ENCODE results near the gene ZNF408.
"Not testable (repeated sequence)": the region's sequence is repeated elsewhere in the genome, so short reads cannot be mapped to it uniquely, and the experiment has no call there.

The ZNF408 gene

DNA sequence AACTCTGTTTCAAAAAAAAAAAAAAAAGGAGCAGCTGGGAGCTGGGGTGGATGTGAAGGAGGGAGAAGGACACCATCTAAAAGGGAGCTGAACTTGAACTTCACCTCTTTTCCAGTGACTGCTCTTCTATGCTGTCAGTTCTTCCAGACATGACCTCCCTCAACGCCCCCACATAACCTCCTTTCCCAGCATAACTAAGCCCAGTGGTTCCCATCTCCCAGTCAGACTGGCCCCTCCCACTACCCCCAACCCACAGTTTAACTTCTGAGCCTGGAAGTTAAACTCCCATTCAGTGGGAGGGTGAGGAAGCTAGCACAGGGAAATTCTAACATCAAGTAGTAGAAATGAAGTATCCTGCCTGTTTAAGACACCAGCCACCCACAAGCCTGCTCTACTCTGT, 2.2 kb upstream of the ZNF408 start:
- no peak for DNase-seq

DNA sequence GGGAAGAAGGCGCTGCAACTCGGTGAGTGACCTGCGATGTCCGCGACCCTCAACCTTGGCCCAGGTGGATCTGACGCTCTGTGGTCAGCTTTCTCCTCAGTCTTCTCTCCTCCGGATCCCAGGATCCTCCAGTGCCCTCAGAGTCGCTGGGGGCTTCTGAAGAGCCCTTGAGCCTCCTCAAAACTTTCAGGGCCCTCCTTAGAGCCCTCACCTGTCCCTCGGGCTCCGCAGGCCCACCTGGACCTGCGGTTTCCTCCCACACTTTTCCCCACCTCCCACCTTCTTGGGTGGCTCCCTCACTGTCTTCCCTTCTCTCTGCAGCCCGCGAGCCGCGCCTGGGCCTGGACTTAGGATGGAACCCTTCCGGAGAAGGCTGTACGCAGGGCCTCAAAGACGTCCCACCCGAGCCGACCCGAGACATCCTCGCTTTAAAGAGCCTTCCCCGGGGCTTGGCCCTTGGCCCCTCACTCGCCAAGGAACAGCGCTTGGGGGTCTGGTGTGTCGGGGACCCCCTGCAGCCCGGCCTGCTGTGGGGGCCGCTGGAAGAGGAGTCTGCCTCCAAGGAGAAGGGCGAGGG, 335 bp downstream of the ZNF408 start:
- no peak for DNase-seq

DNA sequence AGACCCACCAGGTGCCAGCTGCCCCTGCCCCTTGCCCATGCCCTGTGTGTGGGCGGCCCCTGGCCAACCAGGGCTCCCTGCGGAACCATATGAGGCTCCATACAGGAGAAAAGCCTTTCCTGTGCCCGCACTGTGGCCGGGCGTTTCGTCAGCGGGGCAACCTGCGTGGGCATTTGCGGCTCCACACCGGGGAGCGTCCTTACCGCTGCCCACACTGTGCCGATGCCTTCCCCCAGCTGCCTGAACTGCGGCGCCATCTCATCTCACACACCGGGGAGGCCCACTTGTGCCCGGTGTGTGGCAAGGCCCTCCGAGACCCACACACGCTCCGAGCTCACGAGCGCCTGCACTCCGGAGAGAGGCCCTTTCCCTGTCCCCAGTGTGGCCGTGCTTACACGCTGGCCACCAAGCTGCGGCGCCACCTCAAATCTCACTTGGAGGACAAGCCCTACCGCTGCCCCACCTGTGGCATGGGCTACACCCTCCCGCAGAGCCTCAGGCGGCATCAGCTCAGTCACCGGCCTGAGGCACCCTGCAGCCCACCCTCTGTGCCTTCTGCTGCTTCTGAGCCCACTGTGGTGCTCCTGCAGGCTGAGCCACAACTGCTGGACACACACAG, 4.3 kb downstream of the ZNF408 start:
- no peak for DNase-seq

DNA sequence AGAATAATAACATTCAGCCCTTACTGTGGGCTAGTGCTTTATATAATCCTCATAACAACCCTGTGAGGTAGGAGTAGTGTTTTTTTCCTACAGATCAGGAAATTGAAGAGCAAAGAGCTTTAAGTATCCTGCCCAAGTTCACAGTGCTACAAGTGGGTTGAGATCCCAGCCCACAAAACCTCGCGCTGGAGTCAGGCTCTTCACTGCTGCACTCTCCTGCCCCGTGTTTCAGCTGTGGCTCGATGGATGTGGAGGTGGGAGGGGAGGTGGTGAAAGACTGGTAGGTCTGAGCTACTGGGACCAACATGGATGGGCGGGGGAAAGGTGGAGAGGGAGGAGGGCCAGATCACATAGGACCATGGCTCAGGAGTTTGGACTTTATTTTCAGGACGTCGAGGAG, 6.1 kb downstream of the ZNF408 start:
- no peak for DNase-seq

DNA sequence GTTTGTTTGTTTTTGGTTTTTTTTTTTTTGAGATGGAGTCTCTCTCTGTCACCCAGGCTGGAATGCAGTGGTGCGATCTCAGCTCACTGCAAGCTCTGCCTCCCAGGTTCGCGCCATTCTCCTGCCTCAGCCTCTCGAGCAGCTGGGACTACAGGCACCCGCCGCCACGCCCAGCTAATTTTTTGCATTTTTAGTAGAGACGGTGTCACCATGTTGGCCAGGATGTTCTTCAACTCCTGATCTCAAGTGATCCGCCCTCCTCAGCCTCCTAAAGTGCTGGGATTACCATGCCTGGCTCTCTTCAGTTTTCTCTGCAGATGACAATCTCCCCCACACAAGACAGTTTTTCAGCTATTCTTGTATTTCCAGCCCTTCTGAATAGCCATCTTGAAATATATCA, 8.5 kb downstream of the ZNF408 start:
- not testable (repeated sequence) for DNase-seq

DNA sequence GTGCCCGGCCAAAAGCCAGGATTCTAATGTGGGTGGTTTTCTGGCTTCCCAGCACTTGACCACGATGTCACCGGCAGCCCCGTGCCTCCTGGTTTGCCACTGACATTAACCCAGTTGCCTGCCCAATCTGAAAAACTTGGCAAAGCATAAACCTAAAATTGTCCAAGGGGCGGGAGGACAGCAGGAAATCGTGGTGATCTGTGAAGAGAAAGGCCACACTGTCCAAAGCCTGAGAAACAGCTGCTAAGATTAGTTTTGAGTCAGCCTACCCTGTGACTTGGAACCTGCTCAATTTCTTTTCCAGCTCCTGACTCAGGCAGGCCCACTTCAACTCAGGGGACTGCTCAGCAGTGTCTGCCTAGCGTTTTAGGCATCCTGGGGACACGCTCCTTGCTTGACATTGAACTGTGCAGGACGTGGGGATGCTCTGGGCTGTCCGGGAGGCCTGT, 10.0 kb downstream of the ZNF408 start:
- no peak for DNase-seq

DNA sequence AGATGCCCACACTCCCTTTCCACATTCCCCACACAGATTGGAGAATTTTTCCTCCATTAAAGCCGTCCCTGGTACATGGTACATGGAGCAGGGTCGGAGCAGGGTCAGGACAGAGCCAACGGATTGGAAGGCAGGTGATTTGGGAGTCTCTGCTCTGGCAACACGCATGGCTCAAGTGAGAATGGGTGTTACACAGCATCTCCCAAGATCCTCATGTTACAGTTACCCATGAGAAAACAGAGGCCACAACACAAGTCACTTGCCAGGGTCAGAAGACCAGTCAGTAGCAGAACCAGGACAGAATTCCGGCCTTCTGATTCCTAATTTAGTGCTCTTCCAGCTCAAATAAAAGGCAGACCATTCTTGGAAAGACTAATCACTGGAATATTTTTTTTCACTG, 10.5 kb downstream of the ZNF408 start:
- DNase-seq, result no peak

DNA sequence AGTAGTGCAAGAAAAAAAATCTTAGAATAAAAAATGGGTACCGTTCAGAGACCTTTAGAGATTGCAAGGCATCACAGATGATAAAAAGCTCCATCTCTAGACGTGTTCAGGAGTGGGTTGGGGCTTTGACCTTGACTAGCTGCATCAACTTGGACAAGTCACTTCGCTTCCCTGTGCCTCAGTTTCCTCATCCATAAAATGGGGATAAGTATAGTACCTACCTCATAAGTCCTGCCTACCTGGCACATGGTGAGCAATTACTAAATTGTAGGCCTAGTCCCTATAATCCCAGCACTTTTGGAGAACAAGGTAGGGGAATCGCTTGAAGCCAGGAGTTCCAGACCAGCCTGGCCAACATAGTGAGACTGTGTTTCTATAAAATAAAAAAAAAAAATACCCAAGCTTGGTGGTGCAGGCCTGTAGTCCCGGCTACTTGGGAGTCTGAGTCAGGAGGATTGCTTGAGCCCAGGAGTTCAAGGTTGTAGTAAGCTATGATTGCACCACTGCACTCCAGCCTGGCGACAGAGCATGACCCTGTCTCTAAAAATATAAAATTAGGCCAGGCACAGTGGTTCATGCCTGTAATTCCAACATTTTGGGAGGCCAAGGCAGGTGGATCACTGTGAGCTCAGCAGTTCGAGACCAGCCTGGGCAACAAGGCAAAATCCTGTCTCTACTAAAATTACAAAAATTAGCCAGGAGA, 12.2 kb downstream of the ZNF408 start:
- no peak for DNase-seq

DNA sequence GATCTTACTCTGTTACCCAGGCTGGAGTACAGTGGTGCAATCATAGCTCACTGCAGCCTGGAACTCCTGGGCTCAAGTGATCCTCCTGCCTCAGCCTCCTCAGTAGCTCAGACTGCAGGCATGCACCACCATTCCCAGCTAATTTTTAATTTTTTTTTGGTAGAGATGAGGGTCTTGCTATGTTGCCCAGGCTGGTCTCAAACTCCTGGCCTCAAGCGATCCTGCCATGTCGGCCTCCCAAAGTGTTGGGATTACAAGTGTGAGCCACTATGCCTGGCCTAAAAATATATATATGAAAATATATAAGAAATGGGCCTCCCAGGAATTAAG, 17.0 kb downstream of the ZNF408 start:
- not testable (repeated sequence) for DNase-seq

DNA sequence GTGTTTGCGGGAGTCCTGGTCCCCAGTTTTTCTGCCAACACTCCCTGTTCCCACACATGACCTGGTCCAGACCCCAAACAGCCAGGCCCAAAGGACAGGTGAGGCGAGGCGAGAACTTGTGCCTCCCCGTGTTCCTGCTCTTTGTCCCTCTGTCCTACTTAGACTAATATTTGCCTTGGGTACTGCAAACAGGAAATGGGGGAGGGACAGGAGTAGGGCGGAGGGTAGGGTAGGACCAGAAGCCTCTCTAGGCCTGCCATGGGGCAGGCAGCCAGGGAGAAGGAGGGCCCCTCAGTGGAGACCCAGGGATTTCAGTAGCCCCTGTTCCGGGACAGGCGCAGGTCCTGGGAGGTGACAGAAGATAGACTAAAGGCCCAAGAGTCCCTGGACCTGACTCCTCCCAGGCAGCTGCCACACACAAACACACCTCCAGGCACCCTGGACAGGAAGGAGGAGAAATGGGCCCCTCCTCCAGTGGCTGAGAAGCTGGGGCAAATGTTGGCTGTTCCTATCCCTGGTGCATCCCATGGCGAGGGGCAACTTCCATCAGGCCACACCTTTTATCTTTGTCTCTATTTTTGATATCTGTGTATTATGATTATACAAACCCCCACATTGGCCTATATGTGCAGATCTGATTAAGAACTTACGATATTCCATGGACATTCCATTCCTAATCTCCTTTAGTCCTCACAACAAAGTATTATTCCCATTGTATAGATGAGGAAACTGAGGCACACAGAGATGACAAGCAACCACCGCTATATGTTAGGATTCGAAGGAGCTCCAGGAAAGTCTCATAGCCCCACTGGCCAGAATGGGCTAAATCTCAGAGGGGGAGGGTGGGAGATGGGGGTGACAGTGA, 17.6 kb downstream of the ZNF408 start:
- DNase-seq, result no peak

DNA sequence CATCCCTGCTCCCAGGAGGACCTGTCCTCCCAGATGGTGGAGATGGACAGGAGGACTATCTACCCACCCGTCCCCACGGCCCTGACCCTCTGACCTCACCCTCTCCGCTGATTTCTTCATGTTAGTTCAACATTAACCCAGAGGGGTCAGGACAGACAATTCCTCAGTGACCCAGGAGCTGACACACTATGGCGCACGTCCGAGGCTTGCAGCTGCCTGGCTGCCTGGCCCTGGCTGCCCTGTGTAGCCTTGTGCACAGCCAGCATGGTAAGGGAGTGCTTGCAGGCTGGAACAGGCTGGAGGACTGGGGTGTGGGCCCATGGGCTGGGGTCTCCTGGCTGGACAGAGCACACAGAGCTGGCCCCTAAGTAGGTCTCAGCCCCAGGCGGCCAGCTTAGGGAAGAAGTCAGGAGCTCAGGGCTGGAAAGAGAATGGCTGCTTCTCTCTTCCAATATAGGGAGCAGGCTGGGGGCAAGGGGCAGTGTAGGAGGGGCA, 18.3 kb downstream of the ZNF408 start, which contains the start of gene F2:
Gene F2, plus strand, starts transcription at position 166 of the 495 bp plus-strand sequence. Its CDS starts 23 bp downstream, at position 189.
- DNase-seq, result no peak

DNA sequence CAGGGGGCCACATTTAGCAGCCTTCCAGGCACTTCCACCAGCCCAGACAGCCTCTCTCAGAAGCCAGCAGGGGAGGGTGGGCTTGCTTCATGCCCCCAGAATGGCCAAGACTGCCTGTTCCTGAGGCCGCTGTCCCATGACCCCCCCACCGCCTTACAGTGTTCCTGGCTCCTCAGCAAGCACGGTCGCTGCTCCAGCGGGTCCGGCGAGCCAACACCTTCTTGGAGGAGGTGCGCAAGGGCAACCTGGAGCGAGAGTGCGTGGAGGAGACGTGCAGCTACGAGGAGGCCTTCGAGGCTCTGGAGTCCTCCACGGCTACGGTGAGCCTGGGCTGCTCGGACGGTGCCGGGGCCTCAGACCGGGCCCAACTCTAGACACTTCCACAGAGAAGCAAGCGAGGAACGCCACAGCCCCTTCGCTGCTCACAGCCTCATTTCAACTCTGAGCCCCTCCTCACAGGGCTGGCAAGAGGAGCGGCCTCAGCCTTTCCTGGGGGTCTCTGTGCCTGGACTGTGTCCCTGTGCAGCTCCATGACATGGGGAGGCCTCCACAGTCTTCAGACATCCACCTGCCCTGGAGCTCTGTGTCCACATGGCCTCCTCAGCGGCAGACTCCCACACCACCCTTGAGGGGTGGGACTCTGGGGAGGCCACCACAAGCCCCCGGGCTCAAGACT, 18.9 kb downstream of the ZNF408 start:
- DNase-seq, result no peak

DNA sequence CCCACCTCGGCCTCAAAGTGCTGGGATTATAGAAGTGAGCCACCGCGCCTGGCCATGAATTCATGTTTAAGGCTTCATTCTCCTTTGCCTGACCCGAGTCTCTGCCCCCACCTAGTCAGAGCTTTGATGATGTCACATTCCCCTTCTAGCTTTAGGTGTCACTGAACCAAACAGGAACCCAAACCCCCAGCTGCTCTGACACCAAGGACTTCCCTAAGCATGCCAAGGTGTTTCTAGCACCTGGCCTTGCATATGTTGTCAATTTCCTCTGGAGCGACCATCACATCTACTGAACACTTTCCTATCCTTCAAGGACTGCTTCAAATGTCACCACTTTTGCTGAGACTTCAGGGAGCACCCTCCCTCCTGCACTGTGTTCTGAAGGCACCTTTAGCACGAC, 20.5 kb downstream of the ZNF408 start:
- DNase-seq, result no peak

DNA sequence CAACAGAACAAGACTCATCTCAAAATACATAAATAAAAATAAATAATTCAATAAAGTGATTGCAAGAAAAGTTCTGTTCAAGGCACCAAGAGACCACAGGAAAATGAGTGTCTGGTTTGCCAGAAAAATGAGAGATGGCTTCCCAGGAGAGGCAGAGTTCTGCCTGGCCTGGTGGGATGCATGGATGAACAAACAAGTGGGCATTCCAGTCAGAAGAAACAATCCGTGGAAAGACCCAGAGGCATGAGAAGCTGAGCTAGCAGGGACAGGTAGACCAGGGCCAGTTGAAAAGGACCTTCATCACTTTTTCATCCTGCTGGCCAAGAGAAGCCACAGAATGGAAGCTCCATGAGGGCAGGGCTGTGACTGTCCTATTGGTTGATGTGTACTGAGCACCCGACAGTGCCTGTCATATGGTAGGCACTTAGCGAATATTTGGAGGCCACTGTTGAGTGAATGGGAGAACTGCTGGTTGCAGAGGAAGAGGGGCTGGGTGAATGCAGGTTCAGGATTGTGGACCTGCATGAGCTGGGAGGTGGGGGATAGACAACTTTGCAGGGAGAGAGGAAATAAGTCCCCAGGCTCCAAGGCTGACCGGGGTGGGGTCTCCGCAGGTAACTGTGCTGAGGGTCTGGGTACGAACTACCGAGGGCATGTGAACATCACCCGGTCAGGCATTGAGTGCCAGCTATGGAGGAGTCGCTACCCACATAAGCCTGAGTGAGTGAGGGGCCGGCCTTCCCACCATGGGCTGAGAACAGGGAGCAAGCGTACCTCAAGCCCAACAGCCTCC, 21.9 kb downstream of the ZNF408 start:
- DNase-seq, result no peak

DNA sequence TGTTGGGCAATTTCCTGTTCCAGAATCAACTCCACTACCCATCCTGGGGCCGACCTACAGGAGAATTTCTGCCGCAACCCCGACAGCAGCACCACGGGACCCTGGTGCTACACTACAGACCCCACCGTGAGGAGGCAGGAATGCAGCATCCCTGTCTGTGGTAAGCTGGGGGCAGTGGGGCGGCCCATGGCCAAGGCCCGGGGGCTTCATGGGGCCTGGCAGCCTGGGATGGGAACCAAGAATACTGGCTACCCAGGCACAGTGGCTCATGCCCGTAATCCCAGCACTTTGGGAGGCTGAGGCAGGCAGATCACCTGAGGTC, 22.5 kb downstream of the ZNF408 start:
- no peak for DNase-seq

DNA sequence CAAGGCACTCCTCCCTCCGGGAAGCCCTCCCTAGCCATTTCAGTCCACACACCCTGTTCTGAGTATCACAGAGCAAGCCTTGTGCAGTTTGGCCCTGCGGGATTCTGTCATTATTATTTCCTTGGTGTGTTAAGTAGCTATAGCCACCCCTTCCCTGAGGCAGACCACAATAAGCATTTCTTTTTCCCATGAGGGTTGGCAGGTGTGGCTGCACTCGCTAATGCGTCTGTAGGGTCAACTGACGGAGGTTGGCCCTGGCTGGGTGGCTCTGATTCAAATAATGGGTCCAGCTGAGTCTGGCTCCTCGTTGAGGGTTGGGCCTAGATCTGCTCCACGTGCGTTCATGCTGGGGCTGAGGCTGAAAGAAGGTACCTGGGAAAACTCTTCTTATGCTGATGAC, 23.3 kb downstream of the ZNF408 start:
- DNase-seq, result no peak

DNA sequence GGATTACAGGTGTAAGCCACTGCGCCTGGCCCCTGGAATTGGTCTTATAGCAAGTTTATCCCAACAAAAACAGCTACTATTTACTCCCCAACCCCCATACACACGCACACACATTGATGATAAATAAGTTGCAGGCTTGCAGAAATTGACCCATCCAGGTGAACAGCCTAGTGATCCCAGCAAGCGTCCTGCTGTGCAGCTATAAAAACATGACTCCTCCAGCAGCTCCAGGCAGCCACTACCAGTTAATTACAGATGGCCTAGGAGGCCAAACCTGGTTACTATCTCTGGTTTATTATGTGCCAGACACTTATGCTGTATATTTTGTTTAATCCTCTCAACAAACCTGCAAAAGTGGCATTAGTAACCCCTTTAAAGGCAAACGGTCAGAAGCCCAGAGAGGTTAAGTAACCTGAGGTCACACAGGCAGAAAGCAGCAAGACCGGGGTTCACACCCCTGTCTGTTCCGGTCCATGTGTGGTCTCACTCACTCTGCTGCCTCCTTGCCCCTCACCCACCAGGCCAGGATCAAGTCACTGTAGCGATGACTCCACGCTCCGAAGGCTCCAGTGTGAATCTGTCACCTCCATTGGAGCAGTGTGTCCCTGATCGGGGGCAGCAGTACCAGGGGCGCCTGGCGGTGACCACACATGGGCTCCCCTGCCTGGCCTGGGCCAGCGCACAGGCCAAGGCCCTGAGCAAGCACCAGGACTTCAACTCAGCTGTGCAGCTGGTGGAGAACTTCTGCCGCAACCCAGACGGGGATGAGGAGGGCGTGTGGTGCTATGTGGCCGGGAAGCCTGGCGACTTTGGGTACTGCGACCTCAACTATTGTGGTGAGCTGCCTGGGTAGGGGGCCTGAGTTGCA, 24.7 kb downstream of the ZNF408 start:
- no peak for DNase-seq

DNA sequence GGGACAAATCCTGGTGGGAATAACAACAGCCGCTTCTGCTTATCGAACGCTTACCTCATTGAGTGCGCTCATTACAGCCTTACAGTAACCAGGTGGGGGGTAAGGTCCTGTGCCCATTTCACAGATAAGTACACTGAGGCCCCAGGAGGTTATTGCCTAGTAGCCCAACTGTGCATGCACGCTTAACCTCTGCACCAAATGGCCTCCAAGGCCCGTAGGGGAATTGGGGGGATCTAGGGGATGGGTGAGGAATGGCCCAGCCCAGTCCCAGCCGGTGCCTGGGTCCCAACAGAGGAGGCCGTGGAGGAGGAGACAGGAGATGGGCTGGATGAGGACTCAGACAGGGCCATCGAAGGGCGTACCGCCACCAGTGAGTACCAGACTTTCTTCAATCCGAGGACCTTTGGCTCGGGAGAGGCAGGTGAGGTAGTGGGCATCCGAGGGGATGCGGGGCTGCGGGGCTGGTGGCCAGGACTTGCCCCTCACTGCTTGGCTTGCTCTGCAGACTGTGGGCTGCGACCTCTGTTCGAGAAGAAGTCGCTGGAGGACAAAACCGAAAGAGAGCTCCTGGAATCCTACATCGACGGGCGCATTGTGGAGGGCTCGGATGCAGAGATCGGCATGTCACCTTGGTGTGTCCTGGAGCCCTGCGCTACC, 25.5 kb downstream of the ZNF408 start:
- no peak for DNase-seq

DNA sequence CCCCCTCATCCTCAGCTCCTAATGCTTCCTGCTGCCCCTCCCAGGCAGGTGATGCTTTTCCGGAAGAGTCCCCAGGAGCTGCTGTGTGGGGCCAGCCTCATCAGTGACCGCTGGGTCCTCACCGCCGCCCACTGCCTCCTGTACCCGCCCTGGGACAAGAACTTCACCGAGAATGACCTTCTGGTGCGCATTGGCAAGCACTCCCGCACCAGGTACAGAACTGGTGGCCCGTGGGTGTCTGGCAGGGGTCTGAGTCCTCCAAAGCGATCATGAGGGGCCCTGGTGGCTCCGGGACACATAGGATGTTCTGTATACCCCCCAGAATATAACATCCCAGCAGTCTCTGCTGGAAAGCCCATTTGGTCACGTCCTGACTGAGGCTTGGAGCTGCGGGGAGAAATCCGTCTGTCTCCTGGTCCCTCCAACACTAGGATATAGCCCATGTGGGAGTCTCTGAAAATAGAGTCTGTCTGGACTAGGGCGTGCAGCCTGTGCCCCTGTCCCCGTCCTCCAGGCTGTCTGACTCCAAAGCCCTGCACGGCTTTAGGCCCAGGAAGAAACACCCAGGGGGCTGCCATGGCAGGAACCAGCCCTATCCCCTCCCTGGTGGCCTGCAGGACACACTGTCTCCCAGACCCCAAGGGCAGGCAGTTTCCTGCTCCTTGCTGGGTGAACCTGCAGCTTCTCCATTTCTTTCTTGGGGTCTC, 27.3 kb downstream of the ZNF408 start:
- no peak for DNase-seq

DNA sequence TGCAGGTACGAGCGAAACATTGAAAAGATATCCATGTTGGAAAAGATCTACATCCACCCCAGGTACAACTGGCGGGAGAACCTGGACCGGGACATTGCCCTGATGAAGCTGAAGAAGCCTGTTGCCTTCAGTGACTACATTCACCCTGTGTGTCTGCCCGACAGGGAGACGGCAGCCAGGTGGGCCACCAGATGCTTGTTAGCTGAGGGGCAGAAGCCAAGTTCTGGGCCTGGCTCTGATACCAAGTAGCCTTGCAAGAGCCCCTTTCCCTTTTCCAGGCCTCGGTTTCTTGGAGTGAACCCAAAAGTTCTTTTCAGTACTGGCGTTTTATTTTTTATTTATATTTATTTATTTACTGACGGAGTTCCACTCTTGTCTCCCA, 27.8 kb downstream of the ZNF408 start:
- no peak for DNase-seq
